Measurements from ENCODE around the gene RDH16.

The RDH16 gene

GRCh38 chr12:56957229-56958052 is at the start of gene RDH16:
RDH16 (minus strand) TSS chr12:56957608; CDS start chr12:56957462, 146 bp downstream.
- H3K4me3 ChIP-seq (ENCODE audit: low read length) = no peak within 1 kb of the TSS
- no peak within 1 kb of the TSS for H3K27ac ChIP-seq (ENCODE audit: low read length)
- H3K27me3 ChIP-seq (ENCODE audit: control insufficient read depth, insufficient read depth, low read length) = no peaks in the 10 kb centered on the region
- no peaks in the 10 kb centered on the region for H3K36me3 ChIP-seq (ENCODE audit: control insufficient read depth, insufficient read depth, low read length)
- WGBS (ENCODE audit: insufficient coverage, insufficient read length) = no CpG with 5 or more reads among the region's 10 CpGs
- peaks cover 3% of the 10 kb centered on the region; the same call in 1 of the 2 replicates for H3K9me3 ChIP-seq (ENCODE audit: control insufficient read depth, insufficient read depth, low read length)
- no peaks in the 10 kb centered on the region for H3K4me1 ChIP-seq (ENCODE audit: control insufficient read depth, insufficient read depth, low read length)
- DNase-seq (ENCODE audit: low read depth, low spot score) = no peak

- peaks cover 18% of the 10 kb centered on the region for H3K36me3 ChIP-seq (ENCODE audit: control insufficient read depth, insufficient read depth, low read length)
- H3K27me3 ChIP-seq (ENCODE audit: control insufficient read depth, insufficient read depth, low read length) = no peaks in the 10 kb centered on the region
- no peaks in the 10 kb centered on the region for H3K4me1 ChIP-seq (ENCODE audit: control insufficient read depth, insufficient read depth, low read length)
- H3K4me3 ChIP-seq (ENCODE audit: low read length) = no peak overlapping the region; the same call in 1 of the 2 replicates
- no peaks in the 10 kb centered on the region for H3K9me3 ChIP-seq (ENCODE audit: control insufficient read depth, insufficient read depth, low read length)
- H3K27ac ChIP-seq (ENCODE audit: low read length) = no peak overlapping the region
- no peak for DNase-seq (ENCODE audit: low read depth, low spot score)
- WGBS (ENCODE audit: insufficient coverage, insufficient read length) = no CpG with 5 or more reads among the region's 10 CpGs
Measured at GRCh38 chr12:57006809-57007475, 49.5 kb upstream of the RDH16 start.

- H3K27ac ChIP-seq (ENCODE audit: low read length) = no peak within 1 kb of the TSS
- no peak for DNase-seq (ENCODE audit: low read depth, low spot score)
- no CpG with 5 or more reads among the region's 94 CpGs for WGBS (ENCODE audit: insufficient coverage, insufficient read length)
- no peaks in the 10 kb centered on the region for H3K4me1 ChIP-seq (ENCODE audit: control insufficient read depth, insufficient read depth, low read length)
- peak within 1 kb of the TSS; percentile 91 for H3K4me3 ChIP-seq (ENCODE audit: low read length)
- H3K27me3 ChIP-seq (ENCODE audit: control insufficient read depth, insufficient read depth, low read length) = no peaks in the 10 kb centered on the region
- no peaks in the 10 kb centered on the region for H3K9me3 ChIP-seq (ENCODE audit: control insufficient read depth, insufficient read depth, low read length)
- peaks cover 18% of the 10 kb centered on the region for H3K36me3 ChIP-seq (ENCODE audit: control insufficient read depth, insufficient read depth, low read length)
Measured at GRCh38 chr12:57005980-57006808, 48.8 kb upstream of the RDH16 start, which contains the start of gene ZBTB39. ZBTB39 (minus strand) TSS chr12:57006546; CDS start chr12:57004917, 1,629 bp downstream.

- no peak overlapping the region for H3K4me3 ChIP-seq (ENCODE audit: low read length)
- no peak overlapping the region for H3K27ac ChIP-seq (ENCODE audit: low read length)
- no CpG with 5 or more reads among the region's 6 CpGs for WGBS (ENCODE audit: insufficient coverage, insufficient read length)
- no peaks in the 10 kb centered on the region for H3K4me1 ChIP-seq (ENCODE audit: control insufficient read depth, insufficient read depth, low read length)
- no peaks in the 10 kb centered on the region for H3K27me3 ChIP-seq (ENCODE audit: control insufficient read depth, insufficient read depth, low read length)
- no peak for DNase-seq (ENCODE audit: low read depth, low spot score)
- H3K36me3 ChIP-seq (ENCODE audit: control insufficient read depth, insufficient read depth, low read length) = peaks cover 18% of the 10 kb centered on the region
- no peaks in the 10 kb centered on the region for H3K9me3 ChIP-seq (ENCODE audit: control insufficient read depth, insufficient read depth, low read length)
Measured at GRCh38 chr12:57004651-57005050, 47.2 kb upstream of the RDH16 start.

- WGBS (ENCODE audit: insufficient coverage, insufficient read length) = no CpG with 5 or more reads among the region's 13 CpGs
- H3K36me3 ChIP-seq (ENCODE audit: control insufficient read depth, insufficient read depth, low read length) = peaks cover 18% of the 10 kb centered on the region
- H3K4me1 ChIP-seq (ENCODE audit: control insufficient read depth, insufficient read depth, low read length) = no peaks in the 10 kb centered on the region
- H3K27ac ChIP-seq (ENCODE audit: low read length) = no peak overlapping the region
- H3K9me3 ChIP-seq (ENCODE audit: control insufficient read depth, insufficient read depth, low read length) = no peaks in the 10 kb centered on the region
- DNase-seq (ENCODE audit: low read depth, low spot score) = no peak
- no peak overlapping the region for H3K4me3 ChIP-seq (ENCODE audit: low read length)
- no peaks in the 10 kb centered on the region for H3K27me3 ChIP-seq (ENCODE audit: control insufficient read depth, insufficient read depth, low read length)
Measured at GRCh38 chr12:57003395-57003794, 46.0 kb upstream of the RDH16 start.

- WGBS (ENCODE audit: insufficient coverage, insufficient read length) = no CpG with 5 or more reads among the region's 13 CpGs
- H3K4me1 ChIP-seq (ENCODE audit: control insufficient read depth, insufficient read depth, low read length) = no peaks in the 10 kb centered on the region
- DNase-seq (ENCODE audit: low read depth, low spot score) = no peak
- H3K27me3 ChIP-seq (ENCODE audit: control insufficient read depth, insufficient read depth, low read length) = no peaks in the 10 kb centered on the region
- H3K36me3 ChIP-seq (ENCODE audit: control insufficient read depth, insufficient read depth, low read length) = peaks cover 18% of the 10 kb centered on the region
- no peak overlapping the region for H3K27ac ChIP-seq (ENCODE audit: low read length)
- H3K4me3 ChIP-seq (ENCODE audit: low read length) = no peak overlapping the region
- H3K9me3 ChIP-seq (ENCODE audit: control insufficient read depth, insufficient read depth, low read length) = no peaks in the 10 kb centered on the region
Measured at GRCh38 chr12:57001448-57001906, 44.1 kb upstream of the RDH16 start.

- WGBS (ENCODE audit: insufficient coverage, insufficient read length) = no CpG with 5 or more reads among the region's 1 CpG
- no peaks in the 10 kb centered on the region for H3K27me3 ChIP-seq (ENCODE audit: control insufficient read depth, insufficient read depth, low read length)
Measured at GRCh38 chr12:57000393-57000792, 43.0 kb upstream of the RDH16 start.

GRCh38 chr12:56999456-56999855 is 42.0 kb upstream of the RDH16 start:
- Histone ChIP-seq H3K27me3 (ENCODE audit: control insufficient read depth, insufficient read depth, low read length) (no peaks in the 10 kb centered on the region), H3K4me3 (ENCODE audit: low read length) (no peak overlapping the region), H3K36me3 (ENCODE audit: control insufficient read depth, insufficient read depth, low read length) (peaks cover 17% of the 10 kb centered on the region), H3K9me3 (ENCODE audit: control insufficient read depth, insufficient read depth, low read length) (no peaks in the 10 kb centered on the region), H3K27ac (ENCODE audit: low read length) (no peak overlapping the region), H3K4me1 (ENCODE audit: control insufficient read depth, insufficient read depth, low read length) (no peaks in the 10 kb centered on the region)
- DNase-seq (ENCODE audit: low read depth, low spot score) = no peak
- WGBS (ENCODE audit: insufficient coverage, insufficient read length) = no CpG with 5 or more reads among the region's 4 CpGs

More at GRCh38 chr12:57000393-57000792, 43.0 kb upstream of the RDH16 start:
- H3K4me1 ChIP-seq (ENCODE audit: control insufficient read depth, insufficient read depth, low read length) = no peaks in the 10 kb centered on the region
- no peak for DNase-seq (ENCODE audit: low read depth, low spot score)
- H3K9me3 ChIP-seq (ENCODE audit: control insufficient read depth, insufficient read depth, low read length) = no peaks in the 10 kb centered on the region
- peaks cover 18% of the 10 kb centered on the region for H3K36me3 ChIP-seq (ENCODE audit: control insufficient read depth, insufficient read depth, low read length)
- no peak overlapping the region for H3K4me3 ChIP-seq (ENCODE audit: low read length)
- H3K27ac ChIP-seq (ENCODE audit: low read length) = no peak overlapping the region

- no peak for DNase-seq (ENCODE audit: low read depth, low spot score)
- no peaks in the 10 kb centered on the region for H3K27me3 ChIP-seq (ENCODE audit: control insufficient read depth, insufficient read depth, low read length)
- no peak overlapping the region for H3K27ac ChIP-seq (ENCODE audit: low read length)
- H3K36me3 ChIP-seq (ENCODE audit: control insufficient read depth, insufficient read depth, low read length) = peaks cover 12% of the 10 kb centered on the region
- no peak overlapping the region for H3K4me3 ChIP-seq (ENCODE audit: low read length)
- no CpG with 5 or more reads among the region's 4 CpGs for WGBS (ENCODE audit: insufficient coverage, insufficient read length)
- no peaks in the 10 kb centered on the region for H3K9me3 ChIP-seq (ENCODE audit: control insufficient read depth, insufficient read depth, low read length)
- no peaks in the 10 kb centered on the region for H3K4me1 ChIP-seq (ENCODE audit: control insufficient read depth, insufficient read depth, low read length)
Measured at GRCh38 chr12:56998981-56999380, 41.6 kb upstream of the RDH16 start.

GRCh38 chr12:56998316-56998715 is 40.9 kb upstream of the RDH16 start:
- Histone ChIP-seq H3K27ac (ENCODE audit: low read length) (no peak overlapping the region), H3K9me3 (ENCODE audit: control insufficient read depth, insufficient read depth, low read length) (no peaks in the 10 kb centered on the region), H3K4me1 (ENCODE audit: control insufficient read depth, insufficient read depth, low read length) (no peaks in the 10 kb centered on the region), H3K36me3 (ENCODE audit: control insufficient read depth, insufficient read depth, low read length) (peaks cover 5% of the 10 kb centered on the region), H3K4me3 (ENCODE audit: low read length) (no peak overlapping the region), H3K27me3 (ENCODE audit: control insufficient read depth, insufficient read depth, low read length) (no peaks in the 10 kb centered on the region)
- no CpG with 5 or more reads among the region's 6 CpGs for WGBS (ENCODE audit: insufficient coverage, insufficient read length)
- DNase-seq (ENCODE audit: low read depth, low spot score) = no peak

Measured in iPS DF 6.9 (cell line).